Measurements from ENCODE around the gene MAD1L1.
"Not testable (repeated sequence)": the region's sequence is repeated elsewhere in the genome, so short reads cannot be mapped to it uniquely, and the experiment has no call there.

MAD1L1 gene

DNA sequence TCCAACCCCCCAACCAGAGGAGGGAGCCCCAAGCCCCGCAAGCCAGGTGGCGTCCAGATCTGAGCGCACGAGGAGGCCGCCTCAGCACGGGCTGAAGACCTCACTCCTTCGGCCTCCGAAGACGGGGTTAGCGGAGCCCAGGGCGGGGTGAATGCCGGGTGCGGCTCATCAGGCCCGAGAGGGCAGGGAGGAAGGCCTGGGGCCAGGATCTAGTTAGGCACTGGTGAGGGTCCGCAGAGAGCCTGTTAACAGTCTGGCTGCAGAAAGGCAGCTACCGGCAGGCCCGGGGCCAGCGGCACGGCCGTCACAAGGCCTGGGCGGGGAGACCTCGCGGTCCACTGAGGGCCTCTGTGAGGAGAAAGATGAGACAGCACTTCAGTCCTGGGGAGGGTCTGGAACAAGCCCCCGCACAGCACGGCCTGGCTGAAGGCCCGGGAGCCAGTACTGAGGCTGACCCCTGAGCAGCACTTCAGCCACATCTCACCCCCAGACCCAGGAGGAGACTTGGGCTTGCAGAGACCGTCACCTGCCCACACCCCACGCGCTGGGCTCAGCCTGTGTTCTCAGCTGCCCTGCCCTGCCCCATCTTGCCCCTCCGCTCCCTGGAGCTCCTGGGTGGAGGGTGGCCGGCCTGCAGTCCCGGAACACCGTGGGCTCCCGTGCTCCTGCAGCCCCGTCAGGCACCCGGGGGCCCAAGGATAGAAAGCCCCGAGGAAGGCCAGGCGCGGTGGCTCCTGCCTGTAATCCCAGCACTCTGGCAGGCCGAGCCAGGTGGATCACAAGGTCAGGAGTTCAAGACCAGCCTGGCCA is 369.4 kb downstream of the MAD1L1 start:
- no peak for DNase-seq (ENCODE audit: low spot score)

DNA sequence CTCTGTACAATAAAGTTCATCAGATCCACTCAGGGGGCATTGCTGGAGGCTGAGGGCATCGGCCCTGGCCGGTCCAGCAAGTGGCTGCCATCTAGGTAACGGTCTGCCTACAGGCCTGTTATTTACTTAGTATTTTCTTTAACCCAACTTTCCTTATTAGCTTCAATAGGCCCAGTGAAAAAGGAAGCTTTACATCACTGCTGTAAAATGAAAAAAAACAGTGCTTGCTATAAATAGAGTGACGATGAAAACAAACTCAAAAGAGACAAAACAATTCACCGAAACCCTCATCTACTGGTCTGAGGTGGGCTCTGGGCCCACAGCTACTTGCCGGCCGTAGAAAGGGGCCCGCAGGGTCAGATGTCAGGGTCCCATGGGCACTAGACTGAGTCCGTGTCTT is 370.2 kb downstream of the MAD1L1 start:
- DNase-seq (ENCODE audit: low spot score) = no peak

DNA sequence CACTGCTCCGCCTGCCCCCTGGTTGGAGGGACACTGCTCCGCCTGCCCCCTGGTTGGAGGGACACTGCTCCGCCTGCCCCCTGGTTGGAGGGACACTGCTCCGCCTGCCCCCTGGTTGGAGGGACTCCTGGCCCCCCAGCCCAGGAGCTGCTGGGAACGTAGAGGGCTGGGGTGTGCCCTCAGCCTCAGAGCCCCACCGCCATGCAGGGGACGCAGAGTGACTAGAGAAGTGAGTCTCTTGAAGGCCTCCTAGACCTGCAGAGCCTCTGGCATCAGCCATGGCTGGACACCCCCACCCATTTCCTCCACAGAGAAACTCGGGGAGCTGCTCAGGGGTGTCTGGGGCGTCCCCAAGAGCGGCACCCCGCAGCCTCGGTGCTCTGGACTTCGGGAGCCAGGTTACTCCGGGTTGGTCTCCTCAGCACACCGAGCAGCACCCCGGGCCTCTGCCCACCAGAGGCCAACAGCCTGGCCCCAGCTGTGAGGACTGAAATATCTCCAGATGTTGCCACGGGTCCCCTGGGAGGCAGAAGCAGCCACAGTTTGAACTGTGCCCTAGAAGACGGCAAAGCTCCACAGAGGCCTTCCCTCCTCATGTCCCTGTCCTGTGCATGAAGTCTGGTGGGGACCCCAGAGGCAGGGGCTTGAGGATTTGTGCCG is 370.8 kb downstream of the MAD1L1 start:
- no peak for DNase-seq (ENCODE audit: low spot score)

DNA sequence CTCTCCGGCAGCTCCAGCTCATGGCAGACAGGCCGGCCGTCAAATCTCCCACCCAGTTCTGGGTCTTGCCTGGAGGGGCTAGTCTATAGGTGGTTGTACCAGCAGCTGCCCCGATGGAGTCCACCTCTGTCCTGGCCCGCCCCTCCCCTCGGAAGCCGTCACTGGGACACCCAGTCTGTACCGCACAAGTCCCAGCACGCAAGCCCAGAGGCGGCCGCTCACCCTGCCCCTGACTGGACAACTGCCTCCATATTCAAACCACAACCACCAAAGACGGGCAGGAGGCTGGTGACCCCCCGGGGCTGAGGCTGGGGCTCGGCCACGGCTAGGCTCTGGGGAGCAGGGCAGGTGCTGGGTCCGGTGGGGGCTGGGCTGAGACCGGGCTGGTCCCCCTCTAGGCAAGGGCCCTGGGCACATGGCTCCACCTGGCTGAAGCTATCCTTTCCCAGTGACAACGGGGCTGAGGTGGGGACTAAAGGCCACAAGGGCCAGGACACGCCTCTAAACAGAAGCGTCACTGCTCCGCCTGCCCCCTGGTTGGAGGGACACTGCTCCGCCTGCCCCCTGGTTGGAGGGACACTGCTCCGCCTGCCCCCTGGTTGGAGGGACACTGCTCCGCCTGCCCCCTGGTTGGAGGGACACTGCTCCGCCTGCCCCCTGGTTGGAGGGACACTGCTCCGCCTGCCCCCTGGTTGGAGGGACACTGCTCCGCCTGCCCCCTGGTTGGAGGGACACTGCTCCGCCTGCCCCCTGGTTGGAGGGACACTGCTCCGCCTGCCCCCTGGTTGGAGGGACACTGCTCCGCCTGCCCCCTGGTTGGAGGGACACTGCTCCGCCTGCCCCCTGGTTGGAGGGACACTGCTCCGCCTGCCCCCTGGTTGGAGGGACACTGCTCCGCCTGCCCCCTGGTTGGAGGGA is 371.6 kb downstream of the MAD1L1 start:
- DNase-seq (ENCODE audit: low spot score) = not testable (repeated sequence)

DNA sequence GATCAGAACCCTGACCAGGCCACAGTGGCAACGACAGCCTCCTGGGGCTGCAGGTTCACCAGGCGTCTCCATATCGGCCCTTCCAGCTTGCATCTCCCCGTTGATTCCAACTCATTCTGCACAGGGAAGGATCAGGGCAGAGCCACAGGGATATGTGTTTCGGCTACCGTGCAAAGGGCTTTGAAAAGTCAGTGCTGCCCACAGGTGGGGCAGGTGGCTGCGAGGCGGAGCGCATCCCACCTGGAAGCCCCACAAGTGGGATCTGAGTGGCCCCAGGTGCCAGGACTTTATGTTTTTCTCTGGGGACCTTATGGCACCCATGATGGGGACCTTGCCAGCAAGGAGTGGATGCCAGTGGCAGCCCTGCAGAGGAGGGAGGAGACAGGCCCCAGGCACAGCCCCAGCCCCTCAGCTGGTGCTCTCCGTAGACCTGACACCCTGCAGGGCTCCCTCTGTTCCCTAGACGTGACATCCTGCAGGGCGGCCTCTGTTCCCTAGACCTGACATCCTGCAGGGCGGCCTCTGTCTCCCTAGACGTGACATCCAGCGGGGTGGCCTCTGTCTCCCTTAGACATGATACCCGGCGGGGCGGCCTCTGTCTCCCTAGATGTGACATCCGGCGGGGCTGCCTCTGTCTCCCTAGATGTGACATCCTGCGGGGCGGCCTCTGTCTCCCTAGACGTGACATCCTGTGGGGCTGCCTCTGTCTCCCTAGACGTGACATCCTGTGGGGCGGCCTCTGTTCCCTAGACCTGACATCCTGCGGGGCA is 373.3 kb downstream of the MAD1L1 start:
- no peak for DNase-seq (ENCODE audit: low spot score)

DNA sequence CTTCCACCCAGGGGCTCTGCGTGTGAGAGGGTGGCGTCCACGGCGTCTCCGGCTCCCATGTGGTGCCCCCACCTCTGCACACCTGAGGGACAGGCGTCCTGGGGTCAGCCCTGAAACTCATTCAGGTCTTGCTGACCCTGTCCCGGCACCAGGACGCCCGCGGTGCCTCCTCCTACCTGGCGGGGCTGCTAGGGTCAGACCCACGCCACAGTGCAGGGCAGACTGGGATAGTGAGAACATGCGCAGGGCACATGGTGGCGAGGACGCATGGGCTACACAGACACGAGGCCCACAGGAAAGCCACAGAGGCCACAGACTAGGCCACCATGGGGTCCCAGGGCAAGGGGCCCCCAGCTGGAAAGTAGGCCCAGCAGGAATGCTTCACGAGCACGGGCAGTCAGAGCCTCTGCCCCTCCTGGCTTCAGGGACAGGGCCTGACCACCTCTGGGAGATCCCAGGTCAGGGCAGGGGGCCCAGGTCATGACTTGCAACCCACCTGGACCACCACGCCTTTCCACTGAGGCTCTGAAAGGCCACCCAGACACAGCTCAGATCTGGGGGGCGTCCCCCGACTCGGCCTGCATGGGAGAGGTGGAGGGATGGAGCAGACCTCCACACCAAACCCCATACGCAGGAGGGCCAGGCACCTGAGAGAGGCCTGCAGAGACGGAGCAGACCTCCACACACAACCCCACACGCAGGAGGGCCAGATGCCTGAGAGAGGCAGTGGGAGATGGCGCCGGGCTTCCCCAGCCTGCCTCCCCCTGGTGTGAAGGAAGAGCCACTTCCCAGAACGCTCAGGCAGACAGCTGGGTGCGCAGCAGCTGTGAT is 374.1 kb downstream of the MAD1L1 start:
- no peak for DNase-seq (ENCODE audit: low spot score)

DNA sequence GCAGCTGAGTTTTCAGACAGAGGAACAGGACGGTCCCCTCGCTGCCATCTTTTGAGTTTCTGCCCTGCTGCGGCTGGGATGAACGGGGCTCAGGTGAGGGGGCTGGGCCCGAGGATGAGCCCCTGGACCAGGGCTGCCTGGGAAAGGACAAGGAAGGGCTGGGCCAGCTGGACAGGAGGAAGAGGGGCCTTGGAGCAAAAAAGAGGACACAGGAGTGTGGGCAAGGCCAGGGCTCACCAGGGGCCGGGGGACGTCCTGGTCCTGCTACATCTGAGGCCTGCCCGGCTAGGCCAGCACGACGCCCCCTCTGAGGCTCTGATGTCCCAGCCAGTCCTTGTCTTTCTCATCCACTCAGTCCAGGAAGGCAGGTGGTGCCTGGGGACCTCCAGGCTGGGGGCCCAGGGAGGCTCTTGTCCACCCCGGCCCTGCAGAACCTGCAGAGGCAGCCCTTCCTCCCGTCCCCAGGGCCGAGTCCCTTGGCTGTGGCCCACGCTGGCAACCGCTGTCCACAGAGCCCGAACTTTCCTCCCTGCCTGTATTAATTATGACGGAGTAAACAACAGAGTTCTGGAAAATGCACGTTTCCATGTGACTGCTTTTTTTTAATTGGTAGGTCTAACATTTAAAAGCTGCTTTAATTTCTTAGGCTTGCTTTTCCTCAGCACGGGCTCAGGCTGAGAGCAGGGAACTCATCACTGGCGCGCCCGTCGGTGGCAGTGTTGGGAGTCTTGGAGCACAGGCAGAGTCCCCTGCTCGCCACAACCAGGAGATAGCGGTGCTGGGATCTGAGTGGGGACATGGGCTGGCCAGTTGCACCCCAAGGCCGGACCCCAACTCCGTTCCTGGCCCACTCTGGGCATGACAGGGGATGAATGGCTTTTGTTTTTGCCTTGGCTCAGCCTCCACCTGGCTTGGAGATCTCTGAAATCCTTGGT is 375.0 kb downstream of the MAD1L1 start:
- no peak for DNase-seq (ENCODE audit: low spot score)

DNA sequence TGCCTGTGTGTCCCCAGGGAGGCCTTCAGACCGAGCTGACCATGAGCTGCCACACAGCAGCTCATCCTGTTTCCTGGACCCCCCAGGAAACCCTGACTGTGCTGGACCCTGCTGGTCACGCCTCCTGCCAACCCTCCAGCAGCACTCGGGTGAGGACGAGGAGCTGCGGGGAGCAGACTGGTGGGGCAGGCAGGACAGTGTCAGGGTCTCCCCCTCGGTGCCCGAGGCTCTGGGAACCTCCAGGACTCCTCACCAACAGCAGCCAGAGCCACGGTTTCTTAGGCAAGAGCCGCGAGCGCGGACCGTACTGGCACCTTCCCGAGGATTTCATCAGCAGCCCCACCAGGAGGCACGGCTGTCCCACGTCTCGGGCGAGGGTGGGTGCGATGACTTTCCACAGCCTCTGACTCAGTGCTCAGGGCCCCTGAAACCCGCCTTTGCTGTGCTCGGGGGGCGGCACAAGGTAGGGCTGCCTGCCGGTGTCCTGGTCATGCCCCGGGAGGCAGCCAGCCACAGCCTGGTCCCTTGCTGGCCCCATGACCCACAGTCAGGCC is 375.8 kb downstream of the MAD1L1 start:
- DNase-seq (ENCODE audit: low spot score) = no peak

DNA sequence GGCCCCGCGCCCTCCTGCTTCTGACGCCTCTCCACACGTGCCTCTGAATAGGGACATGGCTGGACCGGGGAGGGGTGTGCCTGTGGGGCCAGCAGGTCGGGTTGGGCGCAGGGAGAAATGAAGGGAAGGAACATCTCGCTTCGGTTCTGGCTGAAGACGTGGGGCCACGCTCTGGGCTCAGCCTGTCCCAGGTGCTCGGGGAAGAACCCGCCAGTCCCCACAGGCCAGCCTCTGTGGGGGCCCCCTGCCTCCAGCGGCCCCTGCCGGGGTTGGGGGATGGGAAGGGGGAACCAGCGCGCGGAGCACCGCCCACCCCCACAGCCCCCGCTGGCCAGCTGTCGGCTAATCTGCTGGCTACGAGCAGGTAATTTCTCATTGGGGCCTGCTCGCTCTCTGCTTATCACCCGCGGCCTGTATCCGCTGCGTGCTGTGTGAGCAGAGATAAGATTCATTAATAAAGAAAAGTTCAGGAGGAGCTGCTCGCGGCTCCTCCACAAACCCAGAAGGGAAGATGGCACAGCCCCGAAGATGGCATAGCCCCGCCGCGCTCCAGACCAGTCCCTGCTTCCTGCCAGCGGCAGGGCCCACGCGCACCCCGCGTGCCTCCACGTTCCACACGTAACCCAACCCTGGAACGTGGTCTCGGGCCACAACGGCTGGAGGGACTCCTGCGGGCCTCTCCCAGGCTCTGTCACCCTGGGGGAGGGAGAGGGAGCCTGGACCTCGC is 376.4 kb downstream of the MAD1L1 start:
- DNase-seq (ENCODE audit: low spot score) = no peak

DNA sequence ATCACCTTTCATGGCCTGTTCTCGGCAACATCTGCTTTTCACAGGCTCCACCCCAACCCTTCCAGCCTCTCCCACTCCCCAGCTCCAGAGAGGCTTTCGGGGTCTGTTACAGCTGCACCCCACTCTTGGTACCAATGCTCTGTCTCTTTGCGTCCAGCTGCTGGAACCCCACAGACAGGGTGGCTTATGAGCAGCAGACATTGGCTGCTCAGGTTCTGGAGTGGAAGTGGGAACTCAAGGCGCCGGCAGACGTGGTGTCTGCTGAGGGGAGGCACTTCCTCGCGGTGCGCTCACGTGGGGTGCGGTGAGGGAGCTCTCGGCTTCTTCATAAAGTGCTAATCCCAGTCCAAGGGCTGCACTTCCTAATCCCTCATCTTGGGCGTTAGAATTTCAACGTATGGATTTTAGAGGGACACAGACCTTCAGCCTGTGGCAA is 377.0 kb downstream of the MAD1L1 start:
- DNase-seq (ENCODE audit: low spot score) = no peak

DNA sequence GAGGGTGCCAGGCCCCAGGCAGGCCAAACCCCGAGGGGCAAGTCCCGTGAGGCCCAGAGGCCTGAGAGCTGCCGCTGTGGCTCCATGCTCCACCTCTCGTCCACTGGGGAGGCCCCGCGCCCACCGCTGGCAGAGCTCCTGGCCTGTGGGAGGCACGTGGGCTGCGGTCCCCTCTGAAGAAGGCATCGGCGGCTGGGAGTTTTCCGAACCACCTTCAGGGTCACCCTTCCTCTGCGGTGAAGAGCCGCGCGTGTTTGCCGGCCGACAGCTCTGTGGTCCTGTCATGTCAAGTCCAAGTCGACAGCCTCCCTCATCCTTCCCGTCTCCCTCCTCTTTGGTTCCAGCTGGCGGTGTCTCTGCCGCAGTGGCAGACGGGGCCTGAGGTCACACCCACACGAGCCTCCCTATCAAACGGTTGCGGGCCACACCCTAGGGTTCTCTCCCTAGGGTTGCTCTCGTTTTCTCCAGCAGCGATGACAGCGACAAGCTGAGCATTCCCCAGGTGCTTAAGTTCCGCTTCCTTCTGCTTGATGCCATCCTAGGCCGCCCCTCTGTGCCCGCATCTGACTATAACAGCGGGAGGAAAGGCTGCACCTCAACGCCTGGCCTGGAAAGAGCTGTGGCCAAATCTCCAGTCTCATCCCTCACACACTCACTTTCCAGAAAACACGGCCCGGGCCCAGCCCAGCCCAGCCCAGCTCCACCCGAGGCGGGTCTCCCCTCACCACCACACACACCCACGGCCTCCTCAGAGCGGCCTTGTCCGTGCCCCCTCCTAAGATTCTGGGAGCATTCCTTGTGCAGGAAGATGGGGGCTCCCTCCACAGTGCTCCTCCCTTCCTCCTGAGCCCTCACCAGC is 377.6 kb downstream of the MAD1L1 start:
- no peak for DNase-seq (ENCODE audit: low spot score)

DNA sequence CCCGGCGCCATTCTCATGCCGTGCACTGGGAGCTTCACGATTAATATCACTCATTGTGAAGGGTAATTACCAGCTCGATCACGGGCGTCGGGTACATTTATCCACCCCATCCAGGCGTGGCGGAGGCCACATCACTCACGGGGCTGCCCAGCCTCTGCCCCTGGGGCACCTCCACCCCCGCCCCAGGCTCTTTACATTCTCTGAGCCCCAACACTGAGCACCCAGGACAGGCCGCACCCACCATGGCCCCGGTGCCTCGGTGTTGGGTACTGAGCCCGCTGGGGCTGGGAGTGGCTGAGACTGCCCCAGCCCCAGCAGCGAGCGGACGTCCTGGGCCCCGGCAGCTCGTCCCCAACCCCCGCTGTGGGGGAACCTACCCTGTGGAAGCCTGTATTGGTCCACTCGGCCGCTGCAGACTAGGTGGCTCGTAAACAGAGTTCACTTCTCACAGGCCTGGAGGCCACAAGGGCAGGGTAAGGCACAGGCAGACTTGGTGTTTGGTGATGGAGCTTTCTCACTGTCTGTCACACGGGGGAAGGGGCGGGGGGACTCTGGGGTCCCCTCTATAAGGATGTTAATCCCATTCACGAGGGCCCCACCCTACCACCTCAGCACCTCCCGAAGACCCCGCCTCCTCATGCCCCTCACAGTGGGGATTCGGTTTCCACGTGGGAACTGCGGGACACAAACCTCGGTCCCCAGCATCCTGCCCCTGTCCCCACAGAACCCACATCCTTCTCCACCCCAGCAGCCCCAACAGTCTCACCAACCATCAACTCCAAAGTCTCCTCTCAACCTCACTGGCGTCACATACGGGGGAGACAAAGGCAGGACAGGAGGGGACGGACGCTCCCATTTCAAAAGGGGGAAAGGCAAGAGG is 378.5 kb downstream of the MAD1L1 start:
- DNase-seq (ENCODE audit: low spot score) = no peak

DNA sequence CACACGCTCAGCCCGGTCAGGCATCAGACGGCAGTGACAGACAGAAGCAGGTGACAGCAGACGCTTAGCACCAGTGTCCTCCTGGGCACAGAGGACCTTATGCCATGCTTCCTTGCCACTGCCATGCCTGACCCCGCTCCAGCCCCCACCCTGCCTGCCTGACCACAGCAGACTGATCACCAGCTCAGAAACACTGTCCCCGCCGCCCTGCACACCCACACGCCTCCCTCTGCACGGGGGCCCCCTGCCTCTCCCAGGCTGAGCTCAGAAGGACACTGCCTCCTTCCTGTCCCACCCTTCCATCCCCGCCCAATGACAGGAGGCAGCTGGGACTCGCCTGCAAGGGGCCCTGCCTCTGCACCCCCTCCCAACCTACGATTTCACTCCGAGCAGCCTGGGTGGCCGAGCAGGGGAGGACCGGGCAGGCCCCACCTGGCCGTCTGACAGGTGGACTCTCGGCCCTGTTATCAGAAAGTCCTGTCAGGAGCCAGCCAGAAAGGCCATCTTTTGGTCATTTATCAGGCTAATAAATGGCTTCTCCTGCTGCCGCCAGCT is 379.2 kb downstream of the MAD1L1 start:
- no peak for DNase-seq (ENCODE audit: low spot score)

DNA sequence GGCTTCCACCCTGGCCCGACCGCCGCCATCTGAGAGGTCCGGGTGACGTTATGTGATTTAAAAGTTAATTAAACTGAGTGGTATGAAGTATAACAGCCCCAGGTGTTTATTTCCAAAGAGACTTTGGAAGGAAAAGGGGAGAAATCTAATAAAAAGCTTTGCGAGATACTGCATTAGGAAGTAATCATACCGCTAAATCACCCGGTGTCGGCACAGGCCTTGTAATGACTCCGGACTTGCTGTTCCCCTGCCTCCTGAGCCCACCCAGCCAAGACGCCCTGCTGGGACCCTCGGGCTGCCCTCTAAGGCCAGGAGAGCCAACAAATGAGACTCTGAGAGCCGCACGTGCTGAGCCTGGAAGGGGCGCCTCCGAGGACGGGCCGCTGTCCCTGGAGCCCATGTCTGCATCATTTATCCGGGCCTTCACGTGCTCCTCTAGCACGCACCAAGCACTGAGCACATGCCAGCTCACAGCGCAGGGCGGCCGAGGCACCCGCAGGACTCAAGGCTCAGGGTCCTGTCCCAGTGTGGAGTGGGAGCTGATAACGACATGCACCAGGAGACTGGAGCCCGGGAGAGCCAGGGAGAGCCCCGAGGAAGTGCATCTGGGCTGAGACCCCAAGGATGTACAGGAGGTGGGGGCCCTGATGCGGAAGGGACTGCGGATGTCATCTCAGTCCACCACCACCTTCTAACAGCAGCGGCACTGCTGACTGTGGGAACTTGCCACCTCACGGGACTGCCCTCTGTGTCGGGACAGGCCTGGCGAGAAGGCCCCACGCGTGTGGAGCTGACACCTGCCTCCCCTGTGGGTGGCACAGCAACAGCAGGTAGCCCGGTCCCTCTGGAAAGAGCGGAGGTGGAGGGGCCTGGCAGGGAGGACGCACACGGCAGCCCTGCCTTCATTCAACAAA is 380.0 kb downstream of the MAD1L1 start:
- no peak for DNase-seq (ENCODE audit: low spot score)
